GM23338 (cell line): ENCODE data around the gene CBS. TPM values are rescaled to one million over a fixed set of nuclear protein-coding genes. Genes with fewer than 3 reads are reported as not detected.
"Not testable (repeated sequence)": the region's sequence is repeated elsewhere in the genome, so short reads cannot be mapped to it uniquely, and the experiment has no call there.

Experiments
- ATAC-seq: fragments of 200-7000 bp; cut with Tn5 transposase; 3 replicates; pipeline ENCODE4 v1.9.1; 2020
- DNase-seq: peaks from one replicate; pipeline ENCODE4 v3.0.0-alpha.2; 2015; ENCODE audit warnings: low spot score
- H2AFZ ChIP-seq: fragments of 200-600 bp; sonication (generic); 2 replicates; pipeline ENCODE4 v1.8.0; 2016; ENCODE audit warnings: antibody characterized with exemption, mild to moderate bottlenecking, moderate library complexity
- H3F3A ChIP-seq: fragments of 200-600 bp; sonication (generic); replicated peaks from 2 replicates; pipeline ENCODE4 v1.8.0; 2017; ENCODE audit warnings: antibody characterized with exemption, mixed run types, low read depth
- H3K27ac ChIP-seq: fragments of 200-600 bp; sonication (generic); 2 replicates; pipeline ENCODE4 v1.6.1; 2016; ENCODE audit warnings: low read depth
- H3K27me3 ChIP-seq: fragments of 200-600 bp; sonication (generic); 2 replicates; pipeline ENCODE4 v1.8.0; 2016; ENCODE audit warnings: mild to moderate bottlenecking, mixed run types, moderate library complexity; ENCODE audit not compliant: insufficient read depth
- H3K36me3 ChIP-seq: fragments of 200-600 bp; sonication (generic); 2 replicates; pipeline ENCODE4 v1.8.0; 2016; ENCODE audit warnings: mild to moderate bottlenecking; ENCODE audit not compliant: insufficient read depth
- H3K4me1 ChIP-seq: fragments of 200-600 bp; sonication (generic); 2 replicates; pipeline ENCODE4 v1.8.0; 2016; ENCODE audit warnings: mild to moderate bottlenecking, moderate library complexity; ENCODE audit not compliant: insufficient read depth
- H3K4me2 ChIP-seq: fragments of 200-600 bp; sonication (generic); 2 replicates; pipeline ENCODE4 v1.7.1; 2017; ENCODE audit warnings: mixed run types
- H3K4me3 ChIP-seq: fragments of 200-600 bp; sonication (generic); 2 replicates; pipeline ENCODE4 v1.6.1; 2016; ENCODE audit warnings: mixed run types
- H3K79me2 ChIP-seq: fragments of 200-600 bp; sonication (generic); replicated peaks from 2 replicates; pipeline ENCODE4 v1.8.0; 2017; ENCODE audit warnings: mild to moderate bottlenecking; ENCODE audit not compliant: insufficient read depth
- H3K9me2 ChIP-seq: fragments of 200-600 bp; sonication (generic); 2 replicates; pipeline ENCODE4 v1.8.0; 2017; ENCODE audit not compliant: insufficient read depth
- H4K20me1 ChIP-seq: fragments of 200-600 bp; sonication (generic); replicated peaks from 2 replicates; pipeline ENCODE4 v1.8.0; 2017; ENCODE audit warnings: mild to moderate bottlenecking; ENCODE audit not compliant: insufficient read depth
- H3K27ac Mint-ChIP-seq: 2 replicates; pipeline ENCODE4 v1.8.0; 2020; ENCODE audit warnings: inconsistent platforms, mild to moderate bottlenecking, moderate library complexity, mixed read lengths
- H3K27me3 Mint-ChIP-seq: 3 replicates; pipeline ENCODE4 v1.8.0; 2022; ENCODE audit warnings: low read depth, mild to moderate bottlenecking, moderate library complexity, mixed read lengths, inconsistent platforms; ENCODE audit not compliant: insufficient read depth, poor library complexity
- H3K36me3 Mint-ChIP-seq: 3 replicates; pipeline ENCODE4 v1.8.0; 2021; ENCODE audit warnings: low read depth, mild to moderate bottlenecking, inconsistent platforms, moderate library complexity, mixed read lengths
- H3K4me1 Mint-ChIP-seq: 3 replicates; pipeline ENCODE4 v1.8.0; 2020; ENCODE audit warnings: mild to moderate bottlenecking, inconsistent platforms, mixed read lengths
- H3K4me3 Mint-ChIP-seq: 3 replicates; pipeline ENCODE4 v1.8.0; 2021; ENCODE audit warnings: moderate library complexity, mild to moderate bottlenecking, inconsistent platforms, mixed read lengths
- H3K9me3 Mint-ChIP-seq: 3 replicates; pipeline ENCODE4 v1.8.0; 2020; ENCODE audit warnings: moderate library complexity, mild to moderate bottlenecking, inconsistent platforms, mixed read lengths
- CTCF ChIP-seq, 2 experiments: fragments of 200-600 bp in 1 of 2; sonication (generic) in 1 of 2; conservative IDR thresholded peaks; 2 replicates each; pipeline versions ENCODE4 v1.5.1 to v1.6.1; 2016 to 2017; ENCODE audit warnings: antibody characterized with exemption in 2 of 2, low read depth in 2 of 2, mild to moderate bottlenecking in 2 of 2, moderate library complexity in 1 of 2
- polyA plus RNA-seq: library from polyadenylated mRNA; unstranded; fragments of >200 nt; fragmentation: Nextera tagmentation; extraction: Ambion mirVana; gene quantifications from 2 replicates; pipeline ENCODE4 v1.2.1, GENCODE V29; 2016
- total RNA-seq: library from RNA; depleted of rRNA; stranded (reverse); fragments of >200 nt; shearing (Covaris generic); gene quantifications from 2 replicates; pipeline ENCODE4 v1.2.3, GENCODE V29; 2014

The CBS gene
- total and polyA plus RNA-seq, 2 experiments from 2014 or later = 421 to 861 TPM

- H4K20me1 ChIP-seq, H3K36me3 ChIP-seq, H3K9me3 Mint-ChIP-seq, H3K36me3 Mint-ChIP-seq, H3K79me2 ChIP-seq, H3K4me1 ChIP-seq, H3K27me3 Mint-ChIP-seq, H3K4me1 Mint-ChIP-seq, H3K4me2 ChIP-seq, DNase-seq, H3K4me3 Mint-ChIP-seq, H2AFZ ChIP-seq, H3K27ac Mint-ChIP-seq, H3K27me3 ChIP-seq, H3F3A ChIP-seq, H3K27ac ChIP-seq, H3K4me3 ChIP-seq, H3K9me2 ChIP-seq: not testable (repeated sequence)
- peak; percentile 36 for ATAC-seq
- peak in 1 of 2 experiments; percentile 15; a peak in 1 of 4 replicates for TF ChIP-seq CTCF (conservative IDR thresholded peaks at IDR 0.05; ENCODE audit: low read depth in 2 of 2)
Observed at GRCh38 chr21:43044547-43044946, 31.1 kb downstream of the CBS start.

GRCh38 chr21:43043291-43043690 lies 32.3 kb downstream of the CBS start:
- H3K27ac ChIP-seq, ATAC-seq, H2AFZ ChIP-seq, H3K4me3 ChIP-seq, H3K27me3 Mint-ChIP-seq, H3K9me3 Mint-ChIP-seq, H3K36me3 ChIP-seq, H3F3A ChIP-seq, H3K36me3 Mint-ChIP-seq, H3K9me2 ChIP-seq, H3K4me1 ChIP-seq, H3K79me2 ChIP-seq, H3K4me2 ChIP-seq, DNase-seq, H4K20me1 ChIP-seq, H3K27me3 ChIP-seq, H3K4me1 Mint-ChIP-seq: not testable (repeated sequence)
- H3K27ac Mint-ChIP-seq = peak overlapping the region; percentile 78; the same call in 1 of the 2 replicates
- peak overlapping the region; percentile 35; the same call in 1 of the 3 replicates for H3K4me3 Mint-ChIP-seq

GRCh38 chr21:43042169-43042568 lies 33.5 kb downstream of the CBS start:
- not testable (repeated sequence) for H3K27me3 Mint-ChIP-seq, H3K4me3 Mint-ChIP-seq, H3K9me2 ChIP-seq, H3F3A ChIP-seq, H3K36me3 Mint-ChIP-seq, H4K20me1 ChIP-seq, H3K4me1 ChIP-seq, H3K4me3 ChIP-seq, H2AFZ ChIP-seq, H3K36me3 ChIP-seq, H3K79me2 ChIP-seq, H3K27ac ChIP-seq, DNase-seq, H3K27ac Mint-ChIP-seq, H3K9me3 Mint-ChIP-seq, ATAC-seq, H3K27me3 ChIP-seq, H3K4me2 ChIP-seq, H3K4me1 Mint-ChIP-seq

- H3K27ac Mint-ChIP-seq, H3K27me3 Mint-ChIP-seq, ATAC-seq, H3K4me3 ChIP-seq, H3K4me1 Mint-ChIP-seq, H3K4me2 ChIP-seq, H3K4me1 ChIP-seq, H3K79me2 ChIP-seq, H3K36me3 ChIP-seq, DNase-seq, H3K4me3 Mint-ChIP-seq, H2AFZ ChIP-seq, H3F3A ChIP-seq, H4K20me1 ChIP-seq, H3K27ac ChIP-seq, H3K27me3 ChIP-seq, H3K9me3 Mint-ChIP-seq, H3K36me3 Mint-ChIP-seq, H3K9me2 ChIP-seq: not testable (repeated sequence)
Observed at GRCh38 chr21:43038659-43039044, 37.0 kb downstream of the CBS start.

- H3K27me3 ChIP-seq, H3F3A ChIP-seq, H3K4me3 ChIP-seq, H3K27ac Mint-ChIP-seq, H3K36me3 ChIP-seq, H3K4me3 Mint-ChIP-seq, H3K79me2 ChIP-seq, H3K27me3 Mint-ChIP-seq, H4K20me1 ChIP-seq, ATAC-seq, DNase-seq, H3K27ac ChIP-seq, H2AFZ ChIP-seq, H3K4me1 ChIP-seq, H3K9me2 ChIP-seq, H3K36me3 Mint-ChIP-seq, H3K4me1 Mint-ChIP-seq, H3K9me3 Mint-ChIP-seq, H3K4me2 ChIP-seq: not testable (repeated sequence)
Observed at GRCh38 chr21:43037918-43038658, 37.5 kb downstream of the CBS start.

GRCh38 chr21:43036889-43037288 lies 38.7 kb downstream of the CBS start:
- H2AFZ ChIP-seq, H3K27me3 Mint-ChIP-seq, ATAC-seq, H3K4me2 ChIP-seq, H3F3A ChIP-seq, H3K27me3 ChIP-seq, H3K9me3 Mint-ChIP-seq, H3K36me3 Mint-ChIP-seq, H3K4me3 ChIP-seq, H4K20me1 ChIP-seq, H3K4me1 ChIP-seq, H3K36me3 ChIP-seq, H3K79me2 ChIP-seq, DNase-seq, H3K4me1 Mint-ChIP-seq, H3K4me3 Mint-ChIP-seq, H3K27ac ChIP-seq, H3K27ac Mint-ChIP-seq, H3K9me2 ChIP-seq: not testable (repeated sequence)
